Mesenchymal stem cell (in vitro differentiated cells and primary cell): ENCODE data around the gene TMEM147.

Experiments used
- DNase-seq: peaks from one replicate; pipeline ENCODE4 v3.0.0-alpha.2; 2013
- H2AFZ ChIP-seq: one replicate; pipeline ENCODE4 v1.6.1; 2013; ENCODE audit warnings: low read depth, mild to moderate bottlenecking, control low read depth, inconsistent platforms, low read length, moderate library complexity
- H2AK5ac ChIP-seq: 2 replicates; pipeline ENCODE4 v1.6.1; 2013; ENCODE audit warnings: low read length, moderate library complexity, mild to moderate bottlenecking, inconsistent platforms; ENCODE audit not compliant: severe bottlenecking
- H2BK120ac ChIP-seq: one replicate; pipeline ENCODE4 v1.6.1; 2013; ENCODE audit warnings: low read depth, mild to moderate bottlenecking, inconsistent platforms, low read length, moderate library complexity
- H2BK12ac ChIP-seq, 2 experiments: one replicate each; pipeline ENCODE4 v1.6.1; 2013; ENCODE audit warnings: inconsistent platforms in 2 of 2, low read length in 2 of 2, mild to moderate bottlenecking in 2 of 2, moderate library complexity in 2 of 2, control low read depth in 1 of 2
- H2BK15ac ChIP-seq: one replicate; pipeline ENCODE4 v1.6.1; 2013; ENCODE audit warnings: mild to moderate bottlenecking, low read depth, inconsistent platforms; ENCODE audit not compliant: poor library complexity, severe bottlenecking
- H2BK5ac ChIP-seq: 2 replicates; pipeline ENCODE4 v1.6.1; 2013; ENCODE audit warnings: low read depth, mild to moderate bottlenecking, low read length, control low read depth, inconsistent platforms; ENCODE audit not compliant: poor library complexity, severe bottlenecking
- H3K14ac ChIP-seq, 2 experiments: one replicate each; pipeline ENCODE4 v1.6.1; 2013; ENCODE audit warnings: inconsistent platforms in 2 of 2, low read length in 2 of 2, control low read depth in 1 of 2, mild to moderate bottlenecking in 1 of 2, moderate library complexity in 1 of 2
- H3K18ac ChIP-seq, 2 experiments: one replicate each; pipeline ENCODE4 v1.6.1; 2013; ENCODE audit warnings: inconsistent platforms in 2 of 2, low read length in 2 of 2, control low read depth in 1 of 2, low read depth in 1 of 2, mild to moderate bottlenecking in 1 of 2
- H3K23ac ChIP-seq, 2 experiments: one replicate each; pipeline ENCODE4 v1.6.1; 2013; ENCODE audit warnings: inconsistent platforms in 2 of 2, low read length in 2 of 2, mild to moderate bottlenecking in 2 of 2, moderate library complexity in 2 of 2, control low read depth in 1 of 2
- H3K27ac ChIP-seq: 2 replicates; pipeline ENCODE4 v1.5.1; 2013; ENCODE audit warnings: mild to moderate bottlenecking, moderate library complexity, low read length, control low read depth, inconsistent platforms; ENCODE audit not compliant: poor library complexity, severe bottlenecking
- H3K27me3 ChIP-seq, 2 experiments: 2 replicates each; pipeline versions ENCODE4 v1.6.1 to v1.7.0; 2013; ENCODE audit warnings: low read length in 2 of 2, mild to moderate bottlenecking in 2 of 2, moderate library complexity in 2 of 2, control low read depth in 1 of 2, inconsistent platforms in 1 of 2; ENCODE audit not compliant: control insufficient read depth in 1 of 2, insufficient read depth in 1 of 2
- H3K36me3 ChIP-seq, 2 experiments: 2 replicates each; pipeline versions ENCODE4 v1.6.1 to v1.7.0; 2013; ENCODE audit warnings: low read length in 2 of 2, control low read depth in 1 of 2, inconsistent platforms in 1 of 2, low read depth in 1 of 2, mild to moderate bottlenecking in 1 of 2; ENCODE audit not compliant: insufficient read depth in 2 of 2, control insufficient read depth in 1 of 2
- H3K4ac ChIP-seq, 2 experiments: one replicate each; pipeline ENCODE4 v1.6.1; 2013; ENCODE audit warnings: inconsistent platforms in 2 of 2, low read length in 2 of 2, mild to moderate bottlenecking in 2 of 2, moderate library complexity in 2 of 2, control low read depth in 1 of 2, low read depth in 1 of 2
- H3K4me1 ChIP-seq: 2 replicates; pipeline ENCODE4 v1.6.1; 2013; ENCODE audit warnings: low read depth, low read length, control low read depth; ENCODE audit not compliant: control insufficient read depth, insufficient read depth
- H3K4me2 ChIP-seq: 2 replicates; pipeline ENCODE4 v1.6.1; 2013; ENCODE audit warnings: low read length, mild to moderate bottlenecking, inconsistent platforms; ENCODE audit not compliant: poor library complexity, severe bottlenecking
- H3K4me3 ChIP-seq, 2 experiments: 2 replicates each; pipeline versions ENCODE4 v1.5.1 to v1.7.0; 2013; ENCODE audit warnings: low read length in 2 of 2, mild to moderate bottlenecking in 2 of 2, control low read depth in 1 of 2, low read depth in 1 of 2; ENCODE audit not compliant: insufficient read depth in 1 of 2
- H3K79me1 ChIP-seq: replicated peaks from 2 replicates; pipeline ENCODE4 v1.6.1; 2013; ENCODE audit warnings: mild to moderate bottlenecking, control low read depth, low read length, inconsistent platforms; ENCODE audit not compliant: poor library complexity, severe bottlenecking
- H3K9ac ChIP-seq: 2 replicates; pipeline ENCODE4 v1.7.0; 2013; ENCODE audit warnings: mild to moderate bottlenecking, low read length, moderate library complexity
- H3K9me3 ChIP-seq: 2 replicates; pipeline ENCODE4 v1.7.0; 2013; ENCODE audit warnings: mild to moderate bottlenecking, low read length; ENCODE audit not compliant: control insufficient read depth
- H4K8ac ChIP-seq: one replicate; pipeline ENCODE4 v1.6.1; 2013; ENCODE audit warnings: inconsistent platforms, mild to moderate bottlenecking, low read length, moderate library complexity
- H4K91ac ChIP-seq: one replicate; pipeline ENCODE4 v1.6.1; 2013; ENCODE audit warnings: mild to moderate bottlenecking, low read length, inconsistent platforms
- WGBS: methylation state at CpG from one replicate; pipeline ENCODE4 v1.1.7; 2013; ENCODE audit warnings: mixed read lengths; 5-methylcytosine and 5-hydroxymethylcytosine counted together

The TMEM147 gene

GRCh38 chr19:35595928-35596327 is 50.5 kb downstream of the TMEM147 start:
- no peaks in the 10 kb centered on the region for H3K9me3 ChIP-seq
- no peaks in the 10 kb centered on the region for H3K79me1 ChIP-seq
- H3K18ac ChIP-seq, result no peak overlapping the region
- no peak overlapping the region for H2AK5ac ChIP-seq
- no peak overlapping the region for H3K9ac ChIP-seq
- no peak for DNase-seq
- H3K23ac ChIP-seq, result no peak overlapping the region
- WGBS, result 100% methylated on average over 1 of the region's 1 CpG
- no peak overlapping the region for H3K4me2 ChIP-seq
- no peak overlapping the region for H2BK15ac ChIP-seq
- H4K91ac ChIP-seq, result no peak overlapping the region
- H2AFZ ChIP-seq, result no peak overlapping the region
- no peak overlapping the region for H3K14ac ChIP-seq
- H3K27me3 ChIP-seq, result peaks cover 0 to 14% of the 10 kb centered on the region in 2 experiments
- no peak overlapping the region for H3K4me3 ChIP-seq
- H3K4ac ChIP-seq, result no peak overlapping the region
- no peak overlapping the region for H2BK12ac ChIP-seq
- H4K8ac ChIP-seq, result no peak overlapping the region
- no peak overlapping the region for H2BK5ac ChIP-seq
- H3K4me1 ChIP-seq, result no peaks in the 10 kb centered on the region
- no peak overlapping the region for H3K27ac ChIP-seq
- no peaks in the 10 kb centered on the region for H3K36me3 ChIP-seq
- no peak overlapping the region for H2BK120ac ChIP-seq

DNA sequence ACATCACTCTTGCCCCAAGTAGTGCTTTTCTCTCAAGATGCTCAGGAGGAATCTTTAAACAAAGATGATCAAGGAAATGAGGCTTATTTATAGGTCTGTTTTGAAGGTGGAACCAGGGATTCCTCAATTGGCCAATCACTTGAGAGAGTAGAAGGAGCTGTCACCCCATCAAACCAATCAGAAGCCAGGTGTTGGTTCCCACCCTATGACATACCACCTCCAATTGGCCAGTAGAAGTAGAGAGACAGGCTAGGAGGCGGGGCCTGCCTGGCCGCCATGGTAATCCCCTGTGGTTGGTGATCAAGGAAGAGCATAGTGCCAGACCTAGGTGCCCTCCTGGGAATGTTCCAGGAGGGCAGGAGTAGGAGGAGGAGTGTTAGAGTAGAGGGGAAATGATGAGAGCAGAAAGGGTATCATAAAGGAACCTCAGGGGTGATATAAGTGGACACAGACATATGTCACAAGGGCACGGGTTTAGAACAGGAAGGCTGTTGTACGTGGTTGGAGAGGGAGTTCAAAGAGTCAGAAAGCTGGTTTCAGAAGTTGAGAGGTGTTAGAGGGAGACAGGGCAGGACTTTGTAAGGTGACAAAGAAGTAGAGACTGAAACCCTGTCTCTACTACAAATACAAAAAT is 51.1 kb downstream of the TMEM147 start:
- H3K14ac ChIP-seq, result no peak overlapping the region
- no peak overlapping the region for H2BK12ac ChIP-seq
- H2AK5ac ChIP-seq, result no peak overlapping the region
- no peak overlapping the region for H3K4me2 ChIP-seq
- H3K79me1 ChIP-seq, result no peaks in the 10 kb centered on the region
- no peaks in the 10 kb centered on the region for H3K9me3 ChIP-seq
- H3K23ac ChIP-seq, result no peak overlapping the region
- WGBS, result 78% methylated on average over 4 of the region's 4 CpGs
- no peak overlapping the region for H4K8ac ChIP-seq
- H3K27me3 ChIP-seq, result peaks cover 0 to 13% of the 10 kb centered on the region in 2 experiments
- H3K9ac ChIP-seq, result no peak overlapping the region
- H3K4me1 ChIP-seq, result no peaks in the 10 kb centered on the region
- no peak overlapping the region for H4K91ac ChIP-seq
- no peak overlapping the region for H2BK15ac ChIP-seq
- DNase-seq, result peak; percentile 14
- H2BK120ac ChIP-seq, result no peak overlapping the region
- no peak overlapping the region for H2AFZ ChIP-seq
- no peak overlapping the region for H3K27ac ChIP-seq
- no peak overlapping the region for H3K18ac ChIP-seq
- H2BK5ac ChIP-seq, result no peak overlapping the region
- H3K36me3 ChIP-seq, result no peaks in the 10 kb centered on the region
- no peak overlapping the region for H3K4me3 ChIP-seq
- no peak overlapping the region for H3K4ac ChIP-seq
